Panc1 (cell line): Measurements from ENCODE around the gene MAPK7. TPM values are rescaled to one million over a fixed set of nuclear protein-coding genes. Genes with fewer than 3 reads are reported as not detected.

ENCODE experiments used
- ATAC-seq: fragments of 200-7000 bp; cut with Tn5 transposase; 2 replicates; pipeline ENCODE4 v1.9.1; 2020; ENCODE audit warnings: mild to moderate bottlenecking, moderate library complexity
- BruUV-seq: library from RNA; stranded (reverse); fragments of 400-500 nt; replicated peaks from 2 replicates; lab custom pipeline; 2021; lab: Mats Ljungman, UMichigan
- CTCF ChIA-PET: fragments of 300-600 bp; sonication (Branson Sonifier 250); formaldehyde crosslinking; loops from one replicate; lab custom pipeline; 2022; ENCODE audit warnings: antibody characterized with exemption; lab: Charles Lee
- POLR2A ChIA-PET: fragments of 300-600 bp; sonication (Branson Sonifier 250); formaldehyde crosslinking; loops from one replicate; lab custom pipeline; 2022; ENCODE audit warnings: antibody characterized with exemption; lab: Charles Lee
- DNase-seq: peaks from one replicate; pipeline ENCODE4 v3.0.0-alpha.2; 2010; ENCODE audit warnings: low read depth, low spot score
- H3K27ac ChIP-seq: 2 replicates; pipeline ENCODE4 v1.5.1; 2011; ENCODE audit warnings: mild to moderate bottlenecking, low read length, inconsistent platforms
- H3K27me3 ChIP-seq: fragments of 200-500 bp; sonication (Bioruptor generic); 2 replicates; pipeline ENCODE4 v1.6.0; 2014; ENCODE audit warnings: low read length, inconsistent platforms; ENCODE audit not compliant: control insufficient read depth, insufficient read depth
- H3K36me3 ChIP-seq: fragments of 200-500 bp; sonication (Bioruptor generic); 2 replicates; pipeline ENCODE4 v1.5.1; 2014; ENCODE audit warnings: inconsistent platforms, mild to moderate bottlenecking, low read length, moderate library complexity; ENCODE audit not compliant: control insufficient read depth, insufficient read depth
- H3K4me1 ChIP-seq: 2 replicates; pipeline ENCODE4 v1.5.1; 2011; ENCODE audit warnings: inconsistent platforms, mild to moderate bottlenecking, low read length, moderate library complexity; ENCODE audit not compliant: control insufficient read depth, insufficient read depth
- H3K4me3 ChIP-seq, 2 experiments: 2 replicates each; pipeline ENCODE4 v1.5.1; 2011 to 2012; ENCODE audit warnings: low read depth in 2 of 2, low read length in 2 of 2, mild to moderate bottlenecking in 2 of 2, inconsistent platforms in 1 of 2, moderate library complexity in 1 of 2
- H3K9me3 ChIP-seq: fragments of 200-500 bp; sonication (Bioruptor generic); 2 replicates; pipeline ENCODE4 v1.5.1; 2014; ENCODE audit warnings: low read depth, mild to moderate bottlenecking, inconsistent platforms, low read length, moderate library complexity; ENCODE audit not compliant: control insufficient read depth, insufficient read depth
- POLR2AphosphoS5 ChIP-seq: IDR thresholded peaks from 2 replicates; pipeline ENCODE4 v1.6.1; 2012; ENCODE audit warnings: mild to moderate bottlenecking, low read depth, low read length, moderate library complexity
- SIN3A ChIP-seq: IDR thresholded peaks from 2 replicates; pipeline ENCODE4 v1.6.1; 2012; ENCODE audit warnings: low read depth, mild to moderate bottlenecking, low read length, moderate library complexity, borderline replicate concordance; ENCODE audit not compliant: insufficient read depth
- TCF7L2 ChIP-seq: IDR thresholded peaks from 2 replicates; pipeline ENCODE4 v1.6.1; 2011; ENCODE audit warnings: mild to moderate bottlenecking, low read depth, low read length, inconsistent platforms
- in situ Hi-C: cut with HindIII; loops from 2 replicates; pipeline ENCODE4 v1.10.0; 2016; ENCODE audit warnings: low sequenced_read_pairs, low pct_unique_long_range_greater_than_20kb
- intact Hi-C: fragments of 100-400 bp; cut with micrococcal nuclease; formaldehyde crosslinking; loops from one replicate; pipeline ENCODE4 v1.10.0; 2022; ENCODE audit not compliant: unreplicated experiment
- total RNA-seq: library from RNA; stranded (reverse); gene quantifications from one replicate; pipeline ENCODE4 v1.2.1, GENCODE V29; 2021; ENCODE audit not compliant: unreplicated experiment
- TF ChIP-seq, protein P1 (sequence below): fragments of 450-650 bp; IDR thresholded peaks from 2 replicates; pipeline ENCODE4 v1.5.1; 2017; ENCODE audit warnings: mild to moderate bottlenecking
- TF ChIP-seq, protein P2 (sequence below), 2 experiments: IDR thresholded peaks; 2 replicates each; pipeline ENCODE4 v1.6.1; 2011 to 2012; ENCODE audit warnings: low read depth in 2 of 2, control low read depth in 1 of 2, low read length in 1 of 2, mild to moderate bottlenecking in 1 of 2, moderate library complexity in 1 of 2; ENCODE audit not compliant: insufficient read depth in 1 of 2

The MAPK7 gene
- total RNA-seq, 1 experiment from 2014 or later, result 28.9 TPM

DNA sequence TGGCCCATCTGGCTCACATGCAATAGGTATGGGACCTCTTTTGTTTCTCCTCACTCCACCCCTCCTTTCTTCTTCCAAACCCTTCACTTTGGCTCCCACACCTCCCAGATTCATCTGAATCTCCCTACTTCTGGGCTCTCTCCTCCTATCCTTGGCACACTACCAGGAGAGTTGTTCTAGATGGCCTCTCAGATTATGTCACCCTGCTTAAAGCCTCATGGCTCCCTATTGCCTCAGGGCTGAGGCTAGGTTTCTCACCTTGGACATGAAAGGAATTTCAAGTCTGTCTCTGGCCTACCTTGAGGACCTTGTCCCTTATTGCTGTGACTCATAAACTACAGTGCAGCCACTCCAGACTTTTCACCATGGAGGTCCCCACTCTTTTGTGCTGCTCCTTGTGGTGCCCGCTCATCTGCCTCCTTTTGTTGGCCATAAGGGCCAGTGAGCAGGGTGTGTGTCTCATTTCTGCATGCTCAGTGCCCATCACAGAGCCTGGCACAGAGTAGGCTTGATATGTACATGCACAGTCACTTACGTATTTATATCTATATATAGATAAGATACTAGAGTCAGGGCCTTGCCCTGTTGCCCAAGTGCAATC, 9.7 kb downstream of the MAPK7 start:
- DNase-seq, result no peak
- CTCF ChIA-PET, result no interaction called here

DNA sequence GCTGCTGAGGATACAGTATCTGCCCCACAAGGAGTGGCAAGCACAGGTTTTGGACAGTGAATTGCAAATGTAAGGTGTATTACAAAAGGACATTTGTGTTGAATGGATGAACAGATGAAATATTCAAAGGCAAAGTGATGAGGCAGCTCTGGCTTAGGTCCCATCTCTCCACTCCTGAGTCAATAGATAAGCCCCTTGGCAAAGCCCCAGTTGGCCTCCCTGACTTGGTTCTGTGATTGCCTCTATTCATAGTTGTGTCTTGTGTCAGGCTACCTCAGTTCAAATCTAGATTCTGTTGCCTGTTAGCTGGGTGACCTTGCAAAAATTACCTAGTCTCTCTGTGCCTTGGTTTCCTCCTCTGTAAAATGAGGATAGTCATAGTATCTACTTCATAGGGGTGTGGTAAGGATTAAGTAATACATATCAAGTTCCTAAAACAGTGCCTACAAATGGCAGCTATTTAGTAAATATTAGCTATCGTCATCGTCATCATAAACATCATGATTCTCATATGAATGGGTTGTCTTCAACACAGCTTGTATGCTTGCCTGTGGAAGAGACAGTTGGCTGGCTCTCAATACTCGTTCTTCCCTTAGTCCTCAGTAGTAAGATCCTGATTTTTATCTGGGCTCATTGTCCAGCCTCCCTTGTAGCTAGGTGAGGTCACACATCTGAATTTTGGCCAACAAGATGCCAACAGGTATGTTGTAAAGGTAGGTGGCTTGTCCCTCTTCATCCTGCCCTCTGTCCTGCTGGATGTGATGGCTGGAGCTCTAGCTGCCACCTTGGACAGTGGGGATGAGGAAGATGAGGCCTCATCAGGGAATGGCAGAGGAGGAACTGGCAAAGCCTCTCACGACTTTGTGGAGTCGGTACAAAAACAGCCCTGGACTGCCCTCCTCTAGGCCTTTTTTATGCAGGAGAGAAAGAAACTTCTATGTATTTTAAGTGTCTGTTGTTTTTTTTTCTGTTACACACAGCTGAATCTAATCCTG, 10.8 kb downstream of the MAPK7 start:
- no peak overlapping the region for H3K27ac ChIP-seq
- in situ Hi-C loops, result no loop called here

More for the DNA sequence above, 9.7 kb downstream of the MAPK7 start:
- intact Hi-C loops (no loop called here), in situ Hi-C loops (no loop called here)
- TF ChIP-seq, protein P1, sequence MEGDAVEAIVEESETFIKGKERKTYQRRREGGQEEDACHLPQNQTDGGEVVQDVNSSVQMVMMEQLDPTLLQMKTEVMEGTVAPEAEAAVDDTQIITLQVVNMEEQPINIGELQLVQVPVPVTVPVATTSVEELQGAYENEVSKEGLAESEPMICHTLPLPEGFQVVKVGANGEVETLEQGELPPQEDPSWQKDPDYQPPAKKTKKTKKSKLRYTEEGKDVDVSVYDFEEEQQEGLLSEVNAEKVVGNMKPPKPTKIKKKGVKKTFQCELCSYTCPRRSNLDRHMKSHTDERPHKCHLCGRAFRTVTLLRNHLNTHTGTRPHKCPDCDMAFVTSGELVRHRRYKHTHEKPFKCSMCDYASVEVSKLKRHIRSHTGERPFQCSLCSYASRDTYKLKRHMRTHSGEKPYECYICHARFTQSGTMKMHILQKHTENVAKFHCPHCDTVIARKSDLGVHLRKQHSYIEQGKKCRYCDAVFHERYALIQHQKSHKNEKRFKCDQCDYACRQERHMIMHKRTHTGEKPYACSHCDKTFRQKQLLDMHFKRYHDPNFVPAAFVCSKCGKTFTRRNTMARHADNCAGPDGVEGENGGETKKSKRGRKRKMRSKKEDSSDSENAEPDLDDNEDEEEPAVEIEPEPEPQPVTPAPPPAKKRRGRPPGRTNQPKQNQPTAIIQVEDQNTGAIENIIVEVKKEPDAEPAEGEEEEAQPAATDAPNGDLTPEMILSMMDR, result no peak
- TF ChIP-seq POLR2AphosphoS5, result no peak
- TF ChIP-seq, protein P2, sequence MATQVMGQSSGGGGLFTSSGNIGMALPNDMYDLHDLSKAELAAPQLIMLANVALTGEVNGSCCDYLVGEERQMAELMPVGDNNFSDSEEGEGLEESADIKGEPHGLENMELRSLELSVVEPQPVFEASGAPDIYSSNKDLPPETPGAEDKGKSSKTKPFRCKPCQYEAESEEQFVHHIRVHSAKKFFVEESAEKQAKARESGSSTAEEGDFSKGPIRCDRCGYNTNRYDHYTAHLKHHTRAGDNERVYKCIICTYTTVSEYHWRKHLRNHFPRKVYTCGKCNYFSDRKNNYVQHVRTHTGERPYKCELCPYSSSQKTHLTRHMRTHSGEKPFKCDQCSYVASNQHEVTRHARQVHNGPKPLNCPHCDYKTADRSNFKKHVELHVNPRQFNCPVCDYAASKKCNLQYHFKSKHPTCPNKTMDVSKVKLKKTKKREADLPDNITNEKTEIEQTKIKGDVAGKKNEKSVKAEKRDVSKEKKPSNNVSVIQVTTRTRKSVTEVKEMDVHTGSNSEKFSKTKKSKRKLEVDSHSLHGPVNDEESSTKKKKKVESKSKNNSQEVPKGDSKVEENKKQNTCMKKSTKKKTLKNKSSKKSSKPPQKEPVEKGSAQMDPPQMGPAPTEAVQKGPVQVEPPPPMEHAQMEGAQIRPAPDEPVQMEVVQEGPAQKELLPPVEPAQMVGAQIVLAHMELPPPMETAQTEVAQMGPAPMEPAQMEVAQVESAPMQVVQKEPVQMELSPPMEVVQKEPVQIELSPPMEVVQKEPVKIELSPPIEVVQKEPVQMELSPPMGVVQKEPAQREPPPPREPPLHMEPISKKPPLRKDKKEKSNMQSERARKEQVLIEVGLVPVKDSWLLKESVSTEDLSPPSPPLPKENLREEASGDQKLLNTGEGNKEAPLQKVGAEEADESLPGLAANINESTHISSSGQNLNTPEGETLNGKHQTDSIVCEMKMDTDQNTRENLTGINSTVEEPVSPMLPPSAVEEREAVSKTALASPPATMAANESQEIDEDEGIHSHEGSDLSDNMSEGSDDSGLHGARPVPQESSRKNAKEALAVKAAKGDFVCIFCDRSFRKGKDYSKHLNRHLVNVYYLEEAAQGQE (IDR thresholded peaks at IDR 0.05; ENCODE audit: insufficient read depth in 1 of 2, low read depth in 2 of 2, low read length in 1 of 2), result no peak
- no peak for TF ChIP-seq TCF7L2
- no peak for TF ChIP-seq SIN3A
- Histone ChIP-seq H3K36me3 (no peaks in the 10 kb centered on the region), H3K4me3 (no peak overlapping the region), H3K9me3 (no peaks in the 10 kb centered on the region), H3K27ac (no peak overlapping the region), H3K4me1 (peaks cover 12% of the 10 kb centered on the region), H3K27me3 (no peaks in the 10 kb centered on the region)
- no TSS peak for BruUV-seq
- POLR2A ChIA-PET, result no interaction called here
- no peak for ATAC-seq

More for the DNA sequence above, 10.8 kb downstream of the MAPK7 start:
- TF ChIP-seq, protein P2 (IDR thresholded peaks at IDR 0.05; ENCODE audit: insufficient read depth in 1 of 2, low read depth in 2 of 2, low read length in 1 of 2), result no peak
- TF ChIP-seq, protein P1, result no peak
- TF ChIP-seq POLR2AphosphoS5, result no peak
- no peak for TF ChIP-seq TCF7L2
- no peak for TF ChIP-seq SIN3A
- no peaks in the 10 kb centered on the region for H3K9me3 ChIP-seq
- POLR2A ChIA-PET, result no interaction called here
- no TSS peak for BruUV-seq
- peaks cover 12% of the 10 kb centered on the region for H3K4me1 ChIP-seq
- intact Hi-C loops, result no loop called here
- DNase-seq (no peak), ATAC-seq (no peak)
- CTCF ChIA-PET, result no interaction called here
- no peaks in the 10 kb centered on the region for H3K27me3 ChIP-seq
- H3K36me3 ChIP-seq, result no peaks in the 10 kb centered on the region
- no peak overlapping the region for H3K4me3 ChIP-seq
